Activated naive CD8-positive, alpha-beta T cell (primary cell): ENCODE data around the gene TNFSF13.

Source experiments
- H3K27ac Mint-ChIP-seq: one replicate; pipeline ENCODE4 v1.8.0; 2021; ENCODE audit warnings: mixed read lengths
- H3K27me3 Mint-ChIP-seq: one replicate; pipeline ENCODE4 v1.8.0; 2021; ENCODE audit warnings: mixed read lengths
- H3K36me3 Mint-ChIP-seq: one replicate; pipeline ENCODE4 v1.8.0; 2021; ENCODE audit warnings: mixed read lengths
- H3K4me1 Mint-ChIP-seq: one replicate; pipeline ENCODE4 v1.8.0; 2021; ENCODE audit warnings: low read depth, mixed read lengths
- H3K4me3 Mint-ChIP-seq: one replicate; pipeline ENCODE4 v1.8.0; 2021; ENCODE audit warnings: mild to moderate bottlenecking, mixed read lengths
- H3K9me3 Mint-ChIP-seq: one replicate; pipeline ENCODE4 v1.8.0; 2021; ENCODE audit warnings: low read depth, mixed read lengths

Gene TNFSF13

DNA sequence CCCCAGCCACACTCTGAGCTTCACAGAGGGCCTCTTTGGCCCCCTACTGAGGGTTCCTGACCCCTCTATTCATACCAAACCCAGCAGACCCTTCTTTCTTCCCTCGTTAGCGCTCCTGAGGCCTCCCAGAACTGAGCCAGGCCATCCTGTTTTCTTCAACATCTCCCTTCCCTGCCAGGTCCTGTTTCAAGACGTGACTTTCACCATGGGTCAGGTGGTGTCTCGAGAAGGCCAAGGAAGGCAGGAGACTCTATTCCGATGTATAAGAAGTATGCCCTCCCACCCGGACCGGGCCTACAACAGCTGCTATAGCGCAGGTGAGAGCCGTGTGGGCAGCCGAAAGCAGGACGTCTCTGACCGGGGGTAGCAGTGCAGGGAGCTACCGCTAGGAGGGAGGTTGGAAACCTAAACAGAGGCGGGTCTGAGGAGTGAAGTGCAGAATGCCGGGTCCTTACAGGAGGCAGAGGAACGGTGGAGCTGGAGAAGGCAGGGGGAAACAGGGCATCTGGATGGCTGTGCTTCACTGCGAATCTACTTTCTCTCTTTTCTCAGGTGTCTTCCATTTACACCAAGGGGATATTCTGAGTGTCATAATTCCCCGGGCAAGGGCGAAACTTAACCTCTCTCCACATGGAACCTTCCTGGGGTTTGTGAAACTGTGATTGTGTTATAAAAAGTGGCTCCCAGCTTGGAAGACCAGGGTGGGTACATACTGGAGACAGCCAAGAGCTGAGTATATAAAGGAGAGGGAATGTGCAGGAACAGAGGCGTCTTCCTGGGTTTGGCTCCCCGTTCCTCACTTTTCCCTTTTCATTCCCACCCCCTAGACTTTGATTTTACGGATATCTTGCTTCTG, 1.9 kb downstream of the TNFSF13 start:
- no peaks in the 10 kb centered on the region for H3K9me3 Mint-ChIP-seq
- no peaks in the 10 kb centered on the region for H3K27me3 Mint-ChIP-seq
- H3K4me1 Mint-ChIP-seq: peaks cover 53% of the 10 kb centered on the region
- peak overlapping the region; percentile 98 for H3K27ac Mint-ChIP-seq
- peaks cover 5% of the 10 kb centered on the region for H3K36me3 Mint-ChIP-seq
- peak overlapping the region; percentile 96 for H3K4me3 Mint-ChIP-seq

DNA sequence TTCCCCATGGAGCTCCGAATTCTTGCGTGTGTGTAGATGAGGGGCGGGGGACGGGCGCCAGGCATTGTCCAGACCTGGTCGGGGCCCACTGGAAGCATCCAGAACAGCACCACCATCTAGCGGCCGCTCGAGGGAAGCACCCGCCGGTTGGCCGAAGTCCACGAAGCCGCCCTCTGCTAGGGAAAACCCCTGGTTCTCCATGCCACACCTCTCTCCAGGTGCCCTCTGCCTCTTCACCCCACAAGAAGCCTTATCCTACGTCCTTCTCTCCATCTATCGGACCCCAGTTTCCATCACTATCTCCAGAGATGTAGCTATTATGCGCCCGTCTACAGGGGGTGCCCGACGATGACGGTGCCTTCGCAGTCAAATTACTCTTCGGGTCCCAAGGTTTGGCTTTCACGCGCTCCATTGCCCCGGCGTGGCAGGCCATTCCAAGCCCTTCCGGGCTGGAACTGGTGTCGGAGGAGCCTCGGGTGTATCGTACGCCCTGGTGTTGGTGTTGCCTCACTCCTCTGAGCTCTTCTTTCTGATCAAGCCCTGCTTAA, 2.6 kb downstream of the TNFSF13 start:
- Mint-ChIP-seq H3K27ac (peak overlapping the region; percentile 98), H3K4me3 (peak overlapping the region; percentile 96), H3K27me3 (no peaks in the 10 kb centered on the region), H3K4me1 (peaks cover 50% of the 10 kb centered on the region), H3K9me3 (no peaks in the 10 kb centered on the region), H3K36me3 (peaks cover 5% of the 10 kb centered on the region)

DNA sequence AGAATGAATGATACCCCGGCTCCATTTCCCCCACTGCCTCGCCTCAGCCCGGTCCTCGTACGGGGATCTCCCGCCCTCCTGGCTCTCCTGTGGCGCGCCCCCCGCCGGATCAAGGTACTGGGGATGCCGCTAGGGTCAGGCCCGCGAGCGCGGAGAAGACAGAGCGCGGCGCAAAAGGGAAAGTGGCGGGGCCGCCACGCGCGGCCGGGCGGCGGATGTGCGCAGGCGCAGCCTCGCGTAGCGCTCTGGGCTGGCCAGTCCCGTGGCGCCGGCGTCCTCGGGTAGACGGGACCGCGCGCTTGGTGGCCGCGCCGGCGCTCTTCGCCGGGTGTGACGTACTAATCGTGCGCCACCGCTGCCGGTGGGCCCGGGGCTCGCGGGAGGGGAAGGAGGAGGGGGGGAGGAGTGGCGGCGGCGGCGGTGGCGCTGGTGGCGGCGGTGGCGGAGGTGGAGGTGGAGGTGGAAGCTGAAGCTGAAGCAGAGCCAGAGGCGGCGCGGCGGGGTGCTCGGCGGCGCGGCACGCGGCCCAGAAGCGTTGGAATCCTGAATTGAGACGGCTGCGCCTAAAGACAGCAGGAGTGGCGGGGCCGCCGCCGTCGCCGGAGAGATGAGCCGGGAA, 3.1 kb downstream of the TNFSF13 start, which contains the start of gene SENP3:
Gene SENP3 (plus strand): TSS at position 331 of the 619 bp plus-strand sequence. CDS start 1,158 bp downstream, outside the sequence.
- Mint-ChIP-seq H3K27ac (peak within 1 kb of the TSS; percentile 98), H3K4me1 (peaks cover 46% of the 10 kb centered on the region), H3K27me3 (no peaks in the 10 kb centered on the region), H3K9me3 (no peaks in the 10 kb centered on the region), H3K36me3 (peaks cover 5% of the 10 kb centered on the region), H3K4me3 (peak within 1 kb of the TSS; percentile 96)

DNA sequence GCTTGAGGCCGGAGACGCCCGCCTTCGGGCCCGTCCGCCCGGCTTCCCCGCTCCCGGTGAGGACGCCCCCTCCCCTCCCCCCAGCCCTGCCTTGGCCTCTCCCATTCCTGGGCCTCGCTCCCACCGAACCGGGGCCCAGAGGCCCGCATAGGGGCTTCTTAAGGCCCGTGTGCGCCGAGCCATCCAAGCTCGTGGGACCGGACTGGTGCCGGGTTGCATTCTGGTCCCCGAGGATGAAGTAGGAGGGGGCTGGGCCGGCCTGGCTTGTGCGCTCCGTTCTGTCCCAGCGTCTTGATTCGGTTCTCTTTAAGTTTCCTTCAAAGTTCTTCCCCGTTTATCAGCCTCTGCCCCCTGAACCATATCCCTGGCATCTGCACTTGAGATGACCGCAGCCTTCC, 3.7 kb downstream of the TNFSF13 start:
- peak overlapping the region; percentile 94 for H3K27ac Mint-ChIP-seq
- peaks cover 7% of the 10 kb centered on the region for H3K36me3 Mint-ChIP-seq
- H3K27me3 Mint-ChIP-seq: no peaks in the 10 kb centered on the region
- H3K4me1 Mint-ChIP-seq: peaks cover 45% of the 10 kb centered on the region
- H3K9me3 Mint-ChIP-seq: no peaks in the 10 kb centered on the region
- peak overlapping the region; percentile 96 for H3K4me3 Mint-ChIP-seq

DNA sequence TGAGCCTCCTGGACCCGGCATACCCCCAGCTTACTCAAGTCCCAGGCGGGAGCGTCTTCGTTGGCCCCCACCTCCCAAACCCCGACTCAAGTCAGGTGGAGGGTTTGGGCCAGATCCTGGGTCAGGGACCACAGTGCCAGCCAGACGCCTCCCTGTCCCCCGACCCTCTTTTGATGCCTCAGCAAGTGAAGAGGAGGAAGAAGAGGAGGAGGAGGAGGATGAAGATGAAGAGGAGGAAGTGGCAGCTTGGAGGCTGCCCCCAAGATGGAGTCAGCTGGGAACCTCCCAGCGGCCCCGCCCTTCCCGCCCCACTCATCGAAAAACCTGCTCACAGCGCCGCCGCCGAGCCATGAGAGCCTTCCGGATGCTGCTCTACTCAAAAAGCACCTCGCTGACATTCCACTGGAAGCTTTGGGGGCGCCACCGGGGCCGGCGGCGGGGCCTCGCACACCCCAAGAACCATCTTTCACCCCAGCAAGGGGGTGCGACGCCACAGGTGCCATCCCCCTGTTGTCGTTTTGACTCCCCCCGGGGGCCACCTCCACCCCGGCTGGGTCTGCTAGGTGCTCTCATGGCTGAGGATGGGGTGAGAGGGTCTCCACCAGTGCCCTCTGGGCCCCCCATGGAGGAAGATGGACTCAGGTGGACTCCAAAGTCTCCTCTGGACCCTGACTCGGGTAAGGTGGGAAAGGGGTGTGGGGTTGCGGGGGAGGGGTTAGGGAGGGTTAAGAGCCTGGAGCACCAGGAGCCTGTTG, 4.7 kb downstream of the TNFSF13 start:
- Mint-ChIP-seq H3K36me3 (peaks cover 7% of the 10 kb centered on the region), H3K9me3 (no peaks in the 10 kb centered on the region), H3K27ac (no peak overlapping the region), H3K4me1 (peaks cover 41% of the 10 kb centered on the region), H3K27me3 (no peaks in the 10 kb centered on the region), H3K4me3 (peak overlapping the region; percentile 96)

DNA sequence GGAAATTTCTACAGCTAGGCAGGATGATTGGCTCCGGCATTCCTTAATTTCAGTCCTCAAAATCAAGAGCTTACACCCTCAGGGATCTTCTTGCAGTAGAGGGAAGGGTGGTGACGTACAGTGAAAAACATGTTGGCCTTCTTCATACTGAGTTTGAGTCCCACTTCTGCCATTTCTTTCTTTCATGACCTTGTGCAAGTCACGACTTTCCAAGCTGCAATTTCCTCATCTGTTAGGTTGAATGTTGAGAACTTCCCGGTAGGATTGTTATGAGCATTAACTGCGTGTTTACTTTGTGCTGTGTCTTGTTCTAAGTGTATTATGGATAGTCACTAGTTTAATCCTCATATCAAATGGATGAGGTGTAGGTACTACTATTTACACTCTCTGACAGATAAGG, 11.0 kb downstream of the TNFSF13 start:
- no peaks in the 10 kb centered on the region for H3K27me3 Mint-ChIP-seq
- no peak overlapping the region for H3K27ac Mint-ChIP-seq
- peaks cover 14% of the 10 kb centered on the region for H3K36me3 Mint-ChIP-seq
- no peaks in the 10 kb centered on the region for H3K9me3 Mint-ChIP-seq
- H3K4me1 Mint-ChIP-seq: peaks cover 15% of the 10 kb centered on the region
- no peak overlapping the region for H3K4me3 Mint-ChIP-seq

DNA sequence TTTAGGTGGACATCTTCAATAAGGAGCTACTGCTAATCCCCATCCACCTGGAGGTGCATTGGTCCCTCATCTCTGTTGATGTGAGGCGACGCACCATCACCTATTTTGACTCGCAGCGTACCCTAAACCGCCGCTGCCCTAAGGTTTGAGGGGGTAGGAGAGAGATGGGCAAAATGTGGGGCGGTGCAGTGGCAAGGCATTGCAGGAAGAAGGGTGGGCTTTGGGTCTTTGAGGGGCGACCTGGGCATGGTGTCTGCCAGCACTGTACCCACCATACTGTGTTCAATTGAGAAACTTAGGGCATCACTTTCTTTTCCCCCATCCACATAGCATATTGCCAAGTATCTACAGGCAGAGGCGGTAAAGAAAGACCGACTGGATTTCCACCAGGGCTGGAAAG, 11.8 kb downstream of the TNFSF13 start:
- H3K27ac Mint-ChIP-seq: peak overlapping the region; percentile 22

DNA sequence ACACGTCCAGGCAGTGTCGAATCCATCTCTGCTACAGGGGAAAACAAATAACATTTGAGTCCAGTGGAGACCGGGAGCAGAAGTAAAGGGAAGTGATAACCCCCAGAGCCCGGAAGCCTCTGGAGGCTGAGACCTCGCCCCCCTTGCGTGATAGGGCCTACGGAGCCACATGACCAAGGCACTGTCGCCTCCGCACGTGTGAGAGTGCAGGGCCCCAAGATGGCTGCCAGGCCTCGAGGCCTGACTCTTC, 13.7 kb downstream of the TNFSF13 start:
- no peaks in the 10 kb centered on the region for H3K9me3 Mint-ChIP-seq
- H3K4me3 Mint-ChIP-seq: peak overlapping the region; percentile 98
- peaks cover 27% of the 10 kb centered on the region for H3K36me3 Mint-ChIP-seq
- H3K27me3 Mint-ChIP-seq: no peaks in the 10 kb centered on the region
- peak overlapping the region; percentile 99 for H3K27ac Mint-ChIP-seq
- H3K4me1 Mint-ChIP-seq: peaks cover 41% of the 10 kb centered on the region

More for the DNA sequence above, 11.8 kb downstream of the TNFSF13 start:
- H3K27me3 Mint-ChIP-seq: no peaks in the 10 kb centered on the region
- peaks cover 23% of the 10 kb centered on the region for H3K4me1 Mint-ChIP-seq
- peaks cover 19% of the 10 kb centered on the region for H3K36me3 Mint-ChIP-seq
- H3K4me3 Mint-ChIP-seq: peak overlapping the region; percentile 69
- H3K9me3 Mint-ChIP-seq: no peaks in the 10 kb centered on the region

DNA sequence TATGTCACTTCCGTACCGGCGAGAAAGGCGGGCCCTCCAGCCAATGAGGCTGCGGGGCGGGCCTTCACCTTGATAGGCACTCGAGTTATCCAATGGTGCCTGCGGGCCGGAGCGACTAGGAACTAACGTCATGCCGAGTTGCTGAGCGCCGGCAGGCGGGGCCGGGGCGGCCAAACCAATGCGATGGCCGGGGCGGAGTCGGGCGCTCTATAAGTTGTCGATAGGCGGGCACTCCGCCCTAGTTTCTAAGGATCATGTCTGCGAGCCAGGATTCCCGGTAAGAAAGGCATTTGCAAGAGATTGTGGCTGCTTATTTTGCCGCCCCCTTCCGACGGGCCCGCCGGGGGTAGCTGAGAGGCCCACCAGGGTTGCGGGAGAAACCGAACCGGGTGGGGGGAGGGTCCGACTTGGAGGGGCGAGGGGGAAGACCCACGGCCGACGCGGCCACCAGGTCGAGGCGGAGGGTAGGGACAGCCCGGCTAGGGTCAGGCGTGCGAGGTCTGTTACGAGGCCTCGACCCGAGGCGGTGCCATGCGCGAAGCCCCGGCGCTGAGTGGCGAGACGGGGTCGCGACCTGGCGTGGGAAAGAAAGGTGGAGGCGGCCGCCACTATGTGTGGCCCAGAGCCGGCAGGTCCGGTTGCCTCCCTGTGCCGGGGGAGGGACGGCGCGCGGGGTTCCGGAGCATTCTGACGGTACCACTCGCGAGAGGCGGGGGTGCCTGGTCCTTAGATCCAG, 14.2 kb downstream of the TNFSF13 start:
- no peaks in the 10 kb centered on the region for H3K9me3 Mint-ChIP-seq

DNA sequence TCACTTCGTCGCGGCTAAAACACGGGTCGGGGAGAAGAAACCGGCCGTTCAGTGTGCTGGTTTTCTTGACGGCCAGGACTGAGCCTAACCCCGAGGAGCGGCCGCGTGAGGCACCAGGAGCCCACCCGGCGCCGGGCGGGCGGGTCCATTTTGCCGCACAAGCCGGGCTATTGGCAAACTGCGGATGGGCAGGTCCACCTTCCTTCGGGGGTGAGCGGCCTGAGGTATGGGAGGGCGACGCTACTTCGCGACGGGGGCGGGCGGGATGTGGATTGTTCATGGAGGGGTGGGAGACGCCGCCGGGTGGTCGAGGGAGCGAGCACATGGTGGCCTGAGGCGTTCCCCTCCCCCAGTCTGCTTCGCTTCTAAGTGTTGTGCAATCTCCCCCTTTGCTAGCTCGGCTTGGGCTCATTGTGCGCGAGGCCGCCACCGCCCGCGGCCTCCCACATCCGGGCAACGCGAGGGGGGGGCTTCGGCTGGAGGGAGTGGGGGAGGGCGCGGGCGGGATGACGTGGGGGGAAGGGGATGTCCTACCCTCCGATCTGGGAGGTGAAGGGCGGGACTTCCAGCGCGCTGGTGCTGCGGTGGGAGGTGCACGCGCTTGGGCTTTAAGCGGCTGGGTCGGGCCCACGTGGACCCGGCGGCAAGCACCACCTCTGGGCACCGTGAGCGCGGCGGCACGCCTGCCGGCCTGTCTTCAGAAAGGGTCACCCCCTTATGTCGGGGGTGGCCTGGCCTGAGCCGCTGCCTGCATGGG, 15.0 kb downstream of the TNFSF13 start:
- Mint-ChIP-seq H3K9me3 (no peaks in the 10 kb centered on the region), H3K27me3 (no peaks in the 10 kb centered on the region), H3K4me3 (peak overlapping the region; percentile 98), H3K27ac (peak overlapping the region; percentile 99), H3K4me1 (peaks cover 53% of the 10 kb centered on the region), H3K36me3 (peaks cover 31% of the 10 kb centered on the region)

More for the DNA sequence above, 14.2 kb downstream of the TNFSF13 start:
- peaks cover 46% of the 10 kb centered on the region for H3K4me1 Mint-ChIP-seq
- H3K4me3 Mint-ChIP-seq: peak overlapping the region; percentile 98
- H3K27me3 Mint-ChIP-seq: no peaks in the 10 kb centered on the region
- H3K36me3 Mint-ChIP-seq: peaks cover 27% of the 10 kb centered on the region
- peak overlapping the region; percentile 99 for H3K27ac Mint-ChIP-seq

DNA sequence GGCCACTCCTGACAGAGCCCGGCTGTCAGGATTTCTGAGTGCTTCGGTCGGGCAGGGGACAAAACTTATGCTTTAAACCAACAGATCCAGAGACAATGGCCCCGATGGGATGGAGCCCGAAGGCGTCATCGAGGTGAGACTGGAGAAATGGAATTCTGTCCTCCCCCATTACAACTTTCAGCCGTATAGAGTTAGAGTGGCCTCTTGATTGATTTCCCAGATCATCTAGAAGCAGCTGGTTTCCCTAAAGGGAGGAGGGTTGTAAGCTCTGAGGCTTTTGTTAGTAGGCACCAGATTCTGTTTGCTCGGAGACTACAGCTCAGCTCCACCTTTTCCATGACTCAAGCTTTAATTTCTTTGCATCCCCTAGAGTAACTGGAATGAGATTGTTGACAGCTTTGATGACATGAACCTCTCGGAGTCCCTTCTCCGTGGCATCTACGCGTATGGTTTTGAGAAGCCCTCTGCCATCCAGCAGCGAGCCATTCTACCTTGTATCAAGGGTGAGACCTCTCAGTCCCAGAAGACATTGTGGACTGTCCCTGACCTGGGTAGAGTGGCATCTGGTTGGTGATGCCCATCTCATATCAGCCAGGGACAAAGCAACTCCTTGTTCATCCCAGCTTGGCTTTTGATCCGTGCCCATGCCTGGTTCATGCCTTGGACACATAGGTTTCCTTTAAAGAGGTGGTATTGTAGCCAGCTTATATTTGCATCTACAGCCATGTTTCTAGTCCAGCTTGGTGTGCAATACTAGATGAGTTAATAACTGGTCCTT, 15.8 kb downstream of the TNFSF13 start:
- H3K9me3 Mint-ChIP-seq: no peaks in the 10 kb centered on the region
- peaks cover 61% of the 10 kb centered on the region for H3K4me1 Mint-ChIP-seq
- H3K4me3 Mint-ChIP-seq: peak overlapping the region; percentile 98
- H3K27me3 Mint-ChIP-seq: no peaks in the 10 kb centered on the region
- peaks cover 32% of the 10 kb centered on the region for H3K36me3 Mint-ChIP-seq
- peak overlapping the region; percentile 99 for H3K27ac Mint-ChIP-seq

DNA sequence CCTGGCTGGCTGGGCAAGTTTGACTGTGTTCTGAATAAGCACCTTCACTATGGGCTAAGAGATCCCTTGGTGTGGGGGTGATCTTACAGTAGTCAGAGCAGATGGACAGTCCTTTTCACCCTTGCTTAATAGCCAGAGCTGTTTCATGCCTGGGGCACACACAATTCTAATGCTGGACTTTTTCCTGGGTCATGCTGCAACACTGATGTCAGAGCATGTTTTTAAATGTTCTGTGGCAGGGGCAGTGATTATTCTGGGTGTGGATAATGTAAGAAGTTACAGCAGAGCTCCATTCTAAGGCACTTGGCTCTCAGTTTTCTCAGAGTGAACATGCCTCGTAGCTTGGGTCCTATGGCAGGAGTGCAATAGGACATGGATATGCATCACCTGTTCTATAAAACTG, 16.9 kb downstream of the TNFSF13 start:
- H3K4me3 Mint-ChIP-seq: peak overlapping the region; percentile 98
- H3K4me1 Mint-ChIP-seq: peaks cover 71% of the 10 kb centered on the region
- H3K9me3 Mint-ChIP-seq: no peaks in the 10 kb centered on the region
- H3K27me3 Mint-ChIP-seq: no peaks in the 10 kb centered on the region
- peak overlapping the region; percentile 99 for H3K27ac Mint-ChIP-seq
- peaks cover 35% of the 10 kb centered on the region for H3K36me3 Mint-ChIP-seq

DNA sequence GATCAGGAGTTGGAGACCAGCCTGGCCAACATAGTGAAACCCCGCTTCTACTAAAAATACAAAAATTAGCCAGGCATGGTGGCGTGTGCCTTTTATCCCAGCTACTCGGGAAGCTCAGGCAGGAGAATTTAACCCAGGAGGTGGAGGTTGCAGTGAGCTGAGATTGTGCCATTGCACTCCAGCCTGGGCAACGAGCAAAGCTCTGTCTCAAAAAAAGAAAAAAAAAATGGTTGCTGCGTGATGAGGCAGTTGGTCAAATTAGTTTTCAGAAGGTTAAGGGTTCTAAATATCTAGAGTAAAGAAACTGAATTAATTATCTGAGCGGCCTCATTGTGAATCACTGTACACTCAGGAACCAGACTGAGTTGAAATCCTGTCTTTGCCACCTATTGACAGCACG, 17.4 kb downstream of the TNFSF13 start:
- peak overlapping the region; percentile 98 for H3K4me3 Mint-ChIP-seq
- peak overlapping the region; percentile 99 for H3K27ac Mint-ChIP-seq
- H3K4me1 Mint-ChIP-seq: peaks cover 76% of the 10 kb centered on the region
- H3K36me3 Mint-ChIP-seq: peaks cover 35% of the 10 kb centered on the region
- H3K9me3 Mint-ChIP-seq: no peaks in the 10 kb centered on the region
- no peaks in the 10 kb centered on the region for H3K27me3 Mint-ChIP-seq
